Right ventricle myocardium inferior (tissue), 1 donor: ENCODE data around the gene ASB15. TPM values are rescaled to one million over a fixed set of nuclear protein-coding genes. Genes with fewer than 3 reads are reported as not detected.
A peak's percentile ranks its signal among the peaks of the same experiment; 100 is the strongest.
"Not testable (repeated sequence)": the region's sequence is repeated elsewhere in the genome, so short reads cannot be mapped to it uniquely, and the experiment has no call there.

Source experiments
- ATAC-seq: fragments of 200-7000 bp; cut with Tn5 transposase; one replicate; pipeline ENCODE4 v1.9.1; 2020; ENCODE audit warnings: mild to moderate bottlenecking, moderate library complexity
- DNase-seq: peaks from one replicate; pipeline ENCODE4 v3.0.0; 2021; ENCODE audit errors: missing footprints
- intact Hi-C: fragments of 100-400 bp; cut with DNase I; formaldehyde crosslinking; loops from one replicate; pipeline ENCODE4 v1.11.0; 2022
- long read RNA-seq: library from polyadenylated mRNA; unstranded; transcript quantifications from one replicate; pipeline ENCODE4 v2.0.0, GENCODE V29; 2021
- total RNA-seq: library from RNA; stranded (reverse); fragmentation: NEBNext Ultra II Directional; extraction: Animal tissue kit (Norgen Biotek cat#: 25700); gene quantifications from one replicate; pipeline ENCODE4 v1.2.1, GENCODE V29; 2021
- donor health status: DM: no; HTN: yes; CAD: no; lungs with severe emphysema.

The ASB15 gene
- 77.3 TPM for total RNA-seq
- long read RNA-seq, partial matches to known transcripts, result 0 of 36 reads
- long read RNA-seq, other reads (novel, unspliced or antisense), result 34 of 36 reads

DNA sequence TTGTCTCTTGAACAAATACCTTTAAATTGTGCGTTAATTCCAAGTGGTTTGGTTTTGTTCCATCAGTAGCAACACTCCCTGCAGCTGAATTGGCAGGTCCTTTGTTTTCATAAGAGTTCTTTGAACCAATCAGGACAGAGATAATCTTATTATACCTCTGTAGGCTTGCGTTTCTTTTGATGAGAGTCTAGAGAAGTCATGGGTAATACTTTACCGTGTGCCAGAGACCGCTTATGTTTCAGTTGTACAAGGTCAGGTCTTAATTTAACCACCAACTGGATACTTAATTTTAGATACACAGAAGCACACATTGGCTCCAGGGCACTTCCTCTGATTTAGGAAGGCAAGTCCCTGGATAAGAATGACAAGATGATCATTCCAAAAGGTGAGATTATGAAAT lies at the start of gene ASB15:
ASB15 (plus strand) TSS at position 292 of the 400 bp plus-strand sequence. CDS start 12,682 bp downstream, outside the sequence.
- ATAC-seq (peak; percentile 94), DNase-seq (no peak)
- intact Hi-C loops, result no loop called here

DNA sequence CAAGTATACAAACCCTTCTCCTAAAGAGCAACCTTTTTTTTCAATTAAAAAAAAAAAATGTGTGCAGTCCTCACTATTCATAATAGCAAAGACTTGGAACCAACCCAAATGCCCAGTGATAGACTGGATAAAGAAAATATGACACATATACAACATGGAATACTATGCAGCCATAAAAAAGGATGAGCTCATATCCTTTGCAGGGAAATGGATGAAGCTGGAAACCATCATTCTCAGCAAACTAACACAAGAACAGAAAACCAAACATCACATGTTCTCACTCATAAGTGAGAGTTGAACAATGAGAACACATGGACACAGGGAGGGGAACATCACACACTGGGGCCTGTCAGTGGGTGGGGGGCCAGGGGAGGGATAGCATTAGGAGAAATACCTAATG lies 49.5 kb upstream of the ASB15 start:
- intact Hi-C loops, ATAC-seq, DNase-seq: not testable (repeated sequence)

DNA sequence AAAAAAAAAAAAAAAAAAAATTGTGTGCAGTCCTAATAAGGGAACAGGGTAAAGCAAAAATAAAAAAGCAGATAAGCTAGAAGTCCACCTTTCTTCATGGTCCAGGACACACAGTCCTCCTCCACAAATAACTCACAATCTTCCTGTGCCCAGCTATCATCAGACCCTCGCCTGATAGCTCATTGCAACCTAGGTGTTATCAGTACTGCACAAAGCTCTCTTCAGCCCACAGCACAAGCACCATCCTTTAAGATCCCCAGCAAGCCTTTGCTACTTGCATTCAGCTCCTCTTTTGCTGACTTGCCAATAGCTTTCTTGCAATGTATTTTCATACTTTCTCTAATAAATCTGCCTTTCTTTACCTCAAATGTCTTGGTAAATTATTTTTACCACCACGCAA lies 49.0 kb upstream of the ASB15 start:
- intact Hi-C loops, result no loop called here
- ATAC-seq (peak; percentile 57), DNase-seq (no peak)

DNA sequence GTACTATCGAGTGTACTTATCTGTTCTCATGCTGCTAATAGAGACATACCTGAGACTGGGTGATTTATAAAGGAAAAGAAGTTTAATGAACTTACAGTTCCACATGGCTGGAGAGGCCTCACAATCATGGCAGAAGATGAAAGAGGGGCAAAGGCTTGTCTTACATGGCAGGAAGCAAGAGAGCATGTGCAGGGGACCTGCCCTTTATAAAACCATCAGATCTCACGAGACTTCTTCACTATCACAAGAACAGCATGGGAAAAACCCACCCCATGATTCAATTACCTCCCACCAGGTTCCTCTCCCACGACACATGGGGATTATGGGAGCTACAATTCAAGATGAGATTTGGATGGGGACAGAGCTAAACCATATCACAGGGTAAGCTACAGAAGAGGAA lies 48.5 kb upstream of the ASB15 start:
- intact Hi-C loops, result no loop called here
- DNase-seq, result no peak
- ATAC-seq, result no peak

DNA sequence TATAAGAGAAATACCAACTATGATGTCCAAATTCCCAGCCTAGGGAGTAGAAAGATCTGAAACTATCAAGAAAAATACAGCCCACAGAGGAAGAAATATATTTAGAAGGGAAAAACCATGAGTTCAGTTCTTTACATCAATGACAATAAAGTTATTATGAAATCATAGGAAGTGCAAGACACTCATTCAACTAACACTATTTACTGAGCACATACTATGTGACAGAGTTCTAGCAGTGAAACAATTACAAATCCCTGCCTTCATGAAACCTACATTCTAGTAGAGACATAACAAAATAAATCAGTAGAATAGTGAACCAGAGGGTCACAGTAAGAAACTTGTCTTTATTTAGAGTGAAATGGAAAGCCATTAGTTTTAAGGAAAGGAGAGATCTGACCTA lies 46.1 kb upstream of the ASB15 start:
- intact Hi-C loops, result loop anchor here (5.0 kb wide), 1 partner anchor 82 kb away; no protein-coding TSS in a partner anchor
- no peak for ATAC-seq

DNA sequence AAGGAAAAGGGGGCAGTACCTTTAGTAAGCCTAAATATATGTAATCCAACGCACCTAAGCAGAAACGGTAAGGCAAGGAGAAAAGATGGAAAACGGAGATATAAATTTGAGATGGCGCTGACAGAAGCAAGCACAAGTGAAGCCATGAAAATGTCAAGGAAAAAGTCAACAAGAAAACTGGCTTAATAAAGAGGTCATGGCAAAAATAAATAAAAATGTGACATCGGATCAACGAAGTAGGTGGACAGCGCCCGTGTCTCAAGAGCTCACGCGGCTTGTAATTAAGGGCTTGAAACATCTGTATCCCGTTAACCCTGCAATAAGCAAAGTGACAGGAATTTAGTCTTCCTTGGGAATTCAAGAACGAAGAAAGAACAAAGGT lies 44.6 kb upstream of the ASB15 start:
- intact Hi-C loops, result loop anchor here (1.0 to 5.0 kb wide), 2 partner anchors 23 to 80 kb away; partner anchors contain the start of gene IQUB
- ATAC-seq, result no peak
- DNase-seq, result no peak

More for the DNA sequence above, 46.1 kb upstream of the ASB15 start:
- no peak for DNase-seq

DNA sequence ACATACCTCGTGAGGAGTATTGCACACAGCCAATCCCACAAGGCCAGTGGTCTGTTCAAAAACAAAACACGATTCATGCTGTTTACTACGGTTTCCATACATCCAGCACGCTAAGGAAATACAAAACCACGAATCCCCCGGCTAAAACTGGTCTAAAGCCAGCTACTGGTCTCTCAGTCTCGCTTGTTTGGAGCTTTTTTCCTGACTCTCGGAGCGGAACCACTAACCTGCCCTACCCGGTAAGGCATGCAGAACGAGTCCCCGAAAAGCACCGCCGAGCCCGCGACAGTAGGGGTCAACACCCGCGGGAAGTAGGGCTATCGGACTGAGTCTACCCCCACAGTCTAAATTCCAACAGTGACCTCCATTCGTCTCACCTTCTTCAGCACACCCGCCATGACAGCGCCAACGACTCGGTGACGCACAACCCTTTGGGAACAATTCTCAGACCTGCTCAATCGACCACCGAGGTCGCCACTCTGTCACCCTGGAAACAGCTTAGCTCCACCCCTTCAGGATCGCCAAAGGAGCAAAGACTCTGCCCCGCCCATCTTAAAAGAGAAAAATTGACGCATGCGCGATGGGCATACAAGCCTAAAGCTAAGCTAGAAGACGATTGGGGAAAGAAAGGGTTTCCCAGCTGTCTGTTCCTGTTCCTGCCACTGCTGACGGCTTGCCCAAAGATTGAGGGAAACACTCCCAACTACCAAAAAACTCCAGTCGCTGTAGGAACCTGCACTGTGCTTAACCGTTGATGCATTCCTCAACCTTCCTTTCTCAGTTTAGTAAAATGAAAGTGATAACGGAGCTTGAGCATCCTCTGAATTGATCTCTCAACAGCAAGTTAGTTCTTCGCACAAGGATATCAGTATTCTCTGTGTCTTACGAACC lies 44.0 kb upstream of the ASB15 start, which contains the start of gene NDUFA5:
NDUFA5 (minus strand) TSS at position 421 of the 891 bp plus-strand sequence; CDS start at position 398, 23 bp downstream.
- intact Hi-C loops, result loop anchor here (1.0 to 5.0 kb wide), 2 partner anchors 23 to 80 kb away; partner anchors contain the start of gene IQUB

DNA sequence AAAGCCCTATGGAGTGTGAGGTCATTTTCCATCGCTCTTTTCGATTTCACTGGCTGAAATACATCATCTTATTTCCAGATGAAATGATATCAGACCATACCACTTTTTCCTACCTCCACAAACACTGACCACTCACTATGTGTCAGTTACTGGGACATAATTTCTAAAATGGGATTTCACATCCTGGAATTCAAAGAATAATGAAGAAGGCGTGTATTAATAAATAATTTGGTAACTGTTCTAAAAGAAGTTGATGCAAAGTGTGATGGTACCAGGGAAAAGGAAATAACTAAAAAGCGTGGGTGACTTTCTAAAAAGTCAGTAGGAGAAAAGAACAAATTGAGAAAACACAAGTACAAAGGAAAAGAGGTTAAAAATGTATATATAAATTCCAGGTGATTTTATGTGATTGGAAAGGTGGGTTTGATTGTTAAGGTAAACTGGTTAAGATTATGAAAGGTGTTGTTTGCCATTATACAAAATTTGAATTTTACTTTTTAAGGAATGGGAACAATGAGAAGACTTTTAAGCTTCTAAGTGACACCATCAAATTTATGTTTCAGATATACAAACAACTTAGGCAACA lies 43.2 kb upstream of the ASB15 start:
- DNase-seq (no peak), ATAC-seq (no peak)
- intact Hi-C loops, result loop anchor here (5.0 kb wide), 1 partner anchor 79 kb away; no protein-coding TSS in a partner anchor

More for the DNA sequence above, 44.0 kb upstream of the ASB15 start, which contains the start of gene NDUFA5:
- peak; percentile 99 for ATAC-seq
- DNase-seq, result peak; percentile 95

DNA sequence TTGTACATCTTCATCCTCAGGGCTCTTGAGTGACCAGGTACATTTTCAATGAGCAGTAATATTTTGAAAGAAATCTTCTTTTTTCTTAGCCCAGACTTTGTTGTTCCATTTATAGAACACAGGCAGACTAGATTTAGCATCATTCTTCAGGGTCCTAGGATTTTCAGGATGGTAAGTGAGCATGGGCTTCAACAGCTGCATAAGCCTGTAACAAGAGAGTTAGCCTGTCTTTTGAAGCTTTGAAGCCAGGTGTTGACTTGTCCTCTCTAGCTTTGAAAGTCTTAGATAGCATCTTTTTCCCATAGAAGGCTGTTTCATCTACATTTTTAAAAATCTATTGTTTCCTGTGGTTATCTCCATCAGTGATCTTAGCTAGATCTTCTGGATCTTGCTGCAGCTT lies 39.5 kb upstream of the ASB15 start:
- DNase-seq (no peak), ATAC-seq (no peak)
- intact Hi-C loops, result no loop called here

DNA sequence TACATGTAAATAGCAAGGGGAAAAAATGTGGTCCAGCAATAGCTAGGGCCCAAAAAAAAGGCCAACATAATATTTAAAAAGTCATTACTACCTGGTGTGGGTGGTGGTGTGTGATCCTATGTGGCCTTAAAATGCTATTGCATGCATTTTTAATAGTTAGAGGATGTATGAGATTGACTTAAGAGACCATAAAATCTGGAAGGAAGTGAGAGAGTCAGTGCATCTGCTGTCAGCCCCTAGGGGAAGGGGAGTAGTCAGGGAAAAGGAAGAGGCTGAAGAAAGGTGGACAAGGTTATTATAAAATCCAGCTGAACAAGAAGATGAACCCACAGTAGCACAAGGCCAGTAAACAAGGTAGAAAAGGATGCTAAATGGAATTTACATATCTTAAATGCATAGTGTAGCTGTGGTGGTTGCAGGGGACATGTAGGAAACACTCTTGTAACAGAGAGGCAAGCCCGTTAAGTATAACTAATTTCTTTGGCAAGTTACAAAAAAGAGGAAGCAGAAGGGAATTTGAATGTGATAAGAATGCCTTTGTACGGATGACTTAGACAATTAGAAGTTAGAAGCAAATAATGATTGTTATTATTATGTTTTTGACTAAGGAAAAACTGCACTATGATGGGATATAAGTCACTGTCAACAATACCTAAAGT lies 32.1 kb upstream of the ASB15 start:
- ATAC-seq, result no peak
- intact Hi-C loops, result no loop called here
- no peak for DNase-seq

DNA sequence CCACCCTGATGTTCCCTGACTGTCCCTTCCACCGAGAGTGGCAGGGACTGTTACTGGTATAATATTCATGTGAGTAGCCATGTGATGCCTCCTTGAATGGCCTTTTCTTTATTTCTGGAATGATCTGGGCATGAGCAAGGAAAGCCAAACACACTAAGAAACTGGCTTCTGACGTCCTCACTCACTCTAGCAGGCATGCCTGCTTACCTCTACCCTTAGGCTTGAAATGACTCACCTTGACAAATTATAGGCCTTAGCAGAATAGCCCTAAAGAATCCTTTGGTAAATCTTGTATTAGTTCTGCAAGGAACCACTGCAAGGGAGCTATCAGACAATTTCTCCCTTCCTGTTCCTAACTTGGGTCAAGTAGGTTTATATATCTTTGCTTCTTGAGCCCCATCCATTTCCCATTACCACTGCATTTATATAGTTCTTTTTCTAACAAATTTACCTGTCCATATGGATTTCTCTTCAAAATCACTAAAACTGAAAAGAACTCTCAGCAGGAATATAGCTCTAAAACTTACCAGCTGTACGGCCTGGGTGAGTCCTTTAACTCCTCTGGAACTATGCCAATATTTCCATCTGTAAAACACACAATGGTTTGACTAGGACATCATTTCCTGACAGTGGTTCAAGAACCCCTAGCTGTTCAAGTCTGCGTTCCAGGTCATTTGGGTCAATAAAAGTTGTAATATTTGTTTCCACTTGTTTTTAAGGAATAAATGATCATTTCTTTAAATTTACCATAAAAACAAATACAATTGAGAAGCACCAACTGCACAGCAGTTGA lies 31.0 kb upstream of the ASB15 start:
- intact Hi-C loops, result no loop called here
- ATAC-seq (no peak), DNase-seq (no peak)

DNA sequence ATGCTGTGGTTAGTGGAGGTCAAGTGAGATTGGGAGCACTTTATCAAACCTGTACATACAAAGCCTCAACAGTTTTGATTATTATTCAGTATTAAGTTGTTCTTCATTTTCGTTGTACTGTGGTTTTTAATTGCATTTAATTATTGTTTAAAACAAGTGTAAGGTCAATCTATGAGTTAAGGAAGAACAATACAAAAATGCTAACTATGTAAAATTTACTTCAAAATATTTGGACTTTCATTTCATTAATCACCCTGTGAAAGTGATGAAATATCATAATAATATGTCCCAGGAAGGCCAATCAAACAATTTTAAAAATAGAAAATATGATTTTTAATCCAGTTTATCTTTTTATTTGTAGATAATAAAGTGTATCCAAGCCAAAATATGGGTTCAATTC lies 30.4 kb upstream of the ASB15 start:
- ATAC-seq (no peak), DNase-seq (no peak)
- intact Hi-C loops, result no loop called here

DNA sequence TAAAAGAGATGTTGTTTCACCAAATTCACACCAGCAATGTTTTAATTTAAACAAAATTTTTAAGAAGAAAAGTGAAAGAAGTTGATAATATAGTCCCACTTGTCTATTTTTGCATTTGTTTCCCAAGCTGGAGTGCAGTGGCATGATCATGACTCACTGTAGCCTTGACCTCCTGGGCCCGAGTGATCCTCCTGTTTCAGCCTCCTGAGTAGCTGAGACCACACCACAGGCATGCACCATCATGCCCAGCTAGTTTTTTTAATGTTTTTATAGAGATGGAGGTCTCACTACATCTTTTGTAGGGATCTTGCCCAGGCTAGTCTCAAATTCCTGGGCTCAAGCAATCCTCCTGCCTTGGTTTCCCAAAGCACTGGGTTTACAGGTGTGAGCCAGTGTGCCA lies 29.9 kb upstream of the ASB15 start:
- DNase-seq, result no peak
- intact Hi-C loops, result no loop called here
- ATAC-seq, result no peak

DNA sequence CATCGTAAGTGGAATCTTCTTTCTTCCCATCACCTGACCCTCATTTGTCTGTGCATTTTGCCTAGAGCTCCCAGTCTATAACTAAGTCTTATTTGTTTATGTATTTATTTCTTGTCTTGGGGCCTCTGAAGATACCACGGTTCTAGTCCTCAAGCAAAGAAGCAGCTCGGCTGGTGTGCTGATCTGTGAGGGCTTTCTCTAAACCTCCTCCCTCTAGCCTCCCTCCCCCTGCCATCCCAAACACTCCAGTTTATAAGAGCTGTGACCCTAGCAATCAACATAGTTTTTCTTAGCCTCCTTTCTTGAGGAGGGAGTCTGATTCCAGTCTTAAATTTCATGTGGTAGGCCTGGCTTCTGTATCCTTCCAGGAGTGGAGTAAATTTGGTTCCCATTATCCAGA lies 28.3 kb upstream of the ASB15 start:
- ATAC-seq (no peak), DNase-seq (no peak)
- intact Hi-C loops, result no loop called here

DNA sequence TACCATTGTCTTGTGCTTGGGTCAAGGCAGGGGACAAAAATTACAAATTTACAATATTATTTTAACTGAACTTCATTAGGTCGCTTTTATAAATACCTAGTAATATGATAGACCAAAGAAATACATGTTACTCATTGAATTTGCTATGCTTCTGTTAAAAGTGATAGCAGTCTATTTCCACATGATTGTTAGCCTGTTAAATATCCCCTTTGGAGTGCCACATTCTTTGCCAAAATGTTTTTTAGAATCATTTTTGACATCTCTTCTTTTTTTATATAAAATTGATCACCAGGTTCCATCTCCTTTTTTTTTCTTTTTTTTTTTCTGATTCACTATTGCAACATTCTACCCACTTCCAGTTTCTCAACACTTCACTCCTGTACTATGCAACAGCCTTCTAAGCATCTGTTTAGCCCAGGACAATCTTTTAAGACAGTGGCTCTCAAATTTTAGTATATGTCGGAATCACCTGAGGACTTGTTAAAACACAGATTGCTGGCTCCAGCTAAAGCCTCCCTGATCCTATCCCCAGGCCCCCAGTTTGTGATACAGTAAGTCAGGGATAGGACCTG lies 27.6 kb upstream of the ASB15 start:
- DNase-seq (no peak), ATAC-seq (no peak)
- intact Hi-C loops, result no loop called here

DNA sequence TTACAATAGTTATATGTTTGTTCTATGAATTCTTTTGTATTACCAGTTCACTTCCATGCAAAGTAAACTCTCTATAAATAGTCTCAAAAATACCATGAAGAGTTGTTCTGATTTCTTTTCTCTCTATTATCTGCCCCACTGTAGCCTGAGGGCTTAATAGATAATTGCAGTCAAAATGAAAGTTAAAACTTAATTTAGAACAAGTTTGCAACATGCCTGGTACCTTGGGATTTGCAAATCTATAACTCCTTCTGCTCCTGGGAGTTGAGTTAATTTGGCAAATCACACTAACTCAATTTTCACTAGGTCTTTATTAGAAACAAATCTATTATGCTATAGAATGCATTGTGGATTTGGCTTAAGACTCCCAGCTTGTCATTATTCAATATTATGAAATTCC lies 22.2 kb upstream of the ASB15 start:
- no peak for ATAC-seq
- no peak for DNase-seq
- intact Hi-C loops, result loop anchor here (5.0 kb wide), 1 partner anchor 283 kb away; no protein-coding TSS in a partner anchor

DNA sequence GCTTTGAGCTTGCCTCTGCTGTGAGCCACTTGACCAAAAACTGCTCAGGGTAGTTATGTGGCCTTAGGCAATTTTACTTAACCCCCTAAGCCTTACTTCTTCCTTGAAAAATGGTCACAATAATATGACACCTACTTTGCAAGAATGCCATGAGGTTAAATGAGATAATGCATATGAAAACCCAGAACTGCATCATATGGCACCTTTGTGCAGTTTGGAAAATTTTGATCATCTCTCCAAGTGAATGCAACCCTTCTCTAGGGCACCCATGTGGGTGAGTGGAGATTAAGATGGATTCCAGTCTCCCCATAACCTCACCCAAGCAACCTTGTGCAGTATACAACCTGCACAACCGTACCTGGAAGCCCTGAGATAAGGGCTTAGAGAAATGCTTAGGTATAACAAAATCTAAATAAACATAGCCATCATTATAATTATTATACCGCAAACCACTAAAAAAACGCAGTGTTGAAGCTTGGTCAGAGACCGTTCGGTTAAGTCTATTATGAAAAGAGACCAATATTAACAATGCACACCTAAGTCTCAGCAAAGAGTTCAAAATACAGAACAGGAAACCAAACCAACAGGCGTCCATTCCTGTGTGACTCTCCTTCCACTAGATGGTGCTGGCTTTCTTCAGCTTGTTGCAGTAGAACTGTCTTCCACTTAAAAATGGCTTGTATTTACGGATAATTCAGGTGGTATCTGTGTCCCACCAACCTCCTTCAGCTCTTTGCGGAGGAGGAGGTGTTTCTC lies 21.0 kb upstream of the ASB15 start:
- ATAC-seq, result peak; percentile 65
- intact Hi-C loops, result loop anchor here (5.0 kb wide), 1 partner anchor 122 kb away; no protein-coding TSS in a partner anchor
- no peak for DNase-seq
